ENCODE measurements around the gene ARF3. TPM values are rescaled to one million over a fixed set of nuclear protein-coding genes. Genes with fewer than 3 reads are reported as not detected.
"Not testable (repeated sequence)": the region's sequence is repeated elsewhere in the genome, so short reads cannot be mapped to it uniquely, and the experiment has no call there.

The ARF3 gene
- total RNA-seq, 4 donors from 2014 or later, result 92.7 to 177 (median 136) TPM

DNA sequence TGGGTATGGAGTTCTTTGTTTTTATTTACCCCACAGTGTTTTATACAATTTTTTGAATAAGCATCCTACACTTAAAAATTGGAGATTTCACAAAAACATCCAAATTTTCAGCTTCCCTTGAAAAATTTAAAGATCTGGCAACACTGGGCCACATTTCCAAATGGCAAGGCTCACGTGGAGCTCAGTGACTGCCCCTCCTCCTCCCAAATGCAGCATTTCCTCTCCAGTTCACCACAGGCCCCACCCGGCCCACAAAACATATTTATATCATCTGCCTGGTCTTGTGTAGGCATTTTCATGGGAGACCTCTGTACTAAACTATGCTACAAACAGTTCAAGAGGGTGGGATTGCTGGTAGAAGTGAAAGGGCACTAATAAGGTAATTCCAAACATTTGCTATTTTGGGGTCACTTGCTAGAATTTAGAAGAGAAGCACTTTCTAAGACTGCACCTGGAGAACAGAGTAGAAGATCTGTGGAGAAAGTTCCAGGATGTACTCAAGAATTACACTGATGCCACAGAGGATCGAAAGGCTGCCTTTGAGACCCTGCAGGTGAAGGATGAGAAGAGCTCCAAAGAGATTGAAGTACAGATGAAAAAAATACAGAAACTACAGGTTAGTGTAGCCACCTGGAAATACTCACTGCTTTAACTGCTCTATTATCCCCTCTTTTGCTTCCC, 39.3 kb downstream of the ARF3 start:
- no peak for DNase-seq
- WGBS, 2 donors, result 62 to 74% methylated on average over 3 of the region's 3 CpGs
- no peak for TF ChIP-seq POLR2A (IDR thresholded peaks at IDR 0.05)
- TF ChIP-seq, protein P1, sequence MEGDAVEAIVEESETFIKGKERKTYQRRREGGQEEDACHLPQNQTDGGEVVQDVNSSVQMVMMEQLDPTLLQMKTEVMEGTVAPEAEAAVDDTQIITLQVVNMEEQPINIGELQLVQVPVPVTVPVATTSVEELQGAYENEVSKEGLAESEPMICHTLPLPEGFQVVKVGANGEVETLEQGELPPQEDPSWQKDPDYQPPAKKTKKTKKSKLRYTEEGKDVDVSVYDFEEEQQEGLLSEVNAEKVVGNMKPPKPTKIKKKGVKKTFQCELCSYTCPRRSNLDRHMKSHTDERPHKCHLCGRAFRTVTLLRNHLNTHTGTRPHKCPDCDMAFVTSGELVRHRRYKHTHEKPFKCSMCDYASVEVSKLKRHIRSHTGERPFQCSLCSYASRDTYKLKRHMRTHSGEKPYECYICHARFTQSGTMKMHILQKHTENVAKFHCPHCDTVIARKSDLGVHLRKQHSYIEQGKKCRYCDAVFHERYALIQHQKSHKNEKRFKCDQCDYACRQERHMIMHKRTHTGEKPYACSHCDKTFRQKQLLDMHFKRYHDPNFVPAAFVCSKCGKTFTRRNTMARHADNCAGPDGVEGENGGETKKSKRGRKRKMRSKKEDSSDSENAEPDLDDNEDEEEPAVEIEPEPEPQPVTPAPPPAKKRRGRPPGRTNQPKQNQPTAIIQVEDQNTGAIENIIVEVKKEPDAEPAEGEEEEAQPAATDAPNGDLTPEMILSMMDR (IDR thresholded peaks at IDR 0.05), result no peak

DNA sequence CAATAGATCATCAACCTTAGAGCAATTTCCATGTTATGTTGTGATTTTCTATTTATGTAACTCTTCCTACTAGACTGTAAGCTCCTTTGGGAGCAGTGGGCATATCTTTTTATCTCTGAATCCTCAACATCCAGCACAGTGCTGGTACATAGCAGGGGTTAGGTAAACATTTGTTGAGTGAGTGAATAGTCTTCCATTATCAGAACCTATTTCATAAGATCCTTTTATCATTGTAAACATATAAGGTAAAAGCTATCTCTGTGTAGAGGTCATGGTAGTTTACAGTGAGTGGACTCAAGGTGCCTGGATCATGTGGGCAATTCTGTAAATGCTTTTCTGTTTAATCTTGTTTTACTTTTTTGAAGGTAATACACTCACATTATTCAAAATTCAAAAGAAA, 47.1 kb downstream of the ARF3 start:
- no peaks in the 10 kb centered on the region for H3K9me3 ChIP-seq
- H3K27ac ChIP-seq, result no peak overlapping the region
- no peaks in the 10 kb centered on the region for H3K27me3 ChIP-seq
- TF ChIP-seq POLR2A (IDR thresholded peaks at IDR 0.05), result no peak
- TF ChIP-seq, protein P1 (IDR thresholded peaks at IDR 0.05), result no peak
- no peaks in the 10 kb centered on the region for H3K36me3 ChIP-seq
- no peak overlapping the region for H3K4me3 ChIP-seq (replicated peaks in 1 of 3)
- DNase-seq, result no peak
- intact Hi-C loops (cut with DNase I), result no loop called here
- no peaks in the 10 kb centered on the region for H3K4me1 ChIP-seq

More for the DNA sequence above, 39.3 kb downstream of the ARF3 start:
- Histone ChIP-seq H3K4me3 (replicated peaks in 1 of 3) (no peak overlapping the region), H3K36me3 (no peaks in the 10 kb centered on the region), H3K27ac (no peak overlapping the region), H3K27me3 (no peaks in the 10 kb centered on the region), H3K4me1 (no peaks in the 10 kb centered on the region), H3K9me3 (no peaks in the 10 kb centered on the region)
- intact Hi-C loops (cut with DNase I), result no loop called here

DNA sequence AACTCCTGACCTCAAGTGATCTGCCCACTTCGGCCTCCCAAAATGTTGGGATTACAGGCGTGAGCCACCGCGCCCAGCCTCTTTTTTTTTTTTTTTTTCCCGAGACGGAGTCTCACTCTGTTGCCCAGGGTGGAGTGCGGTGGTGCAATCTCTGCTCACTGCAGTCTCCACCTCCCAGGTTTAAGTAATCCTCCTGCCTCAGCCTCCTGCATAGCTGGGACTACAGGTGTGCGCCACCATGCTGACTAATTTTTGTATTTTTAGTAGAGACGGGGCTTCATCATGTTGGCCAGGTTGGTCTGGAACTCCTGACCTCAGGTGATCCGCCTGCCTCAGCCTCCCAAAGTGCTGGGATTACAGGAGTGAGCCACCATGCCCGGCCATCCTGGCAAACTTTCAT, 47.6 kb downstream of the ARF3 start:
- H3K27me3 ChIP-seq; intact Hi-C loops (cut with DNase I); DNase-seq; H3K4me3 ChIP-seq (replicated peaks in 1 of 3); H3K4me1 ChIP-seq; H3K27ac ChIP-seq; H3K36me3 ChIP-seq; H3K9me3 ChIP-seq: not testable (repeated sequence)
- 87 to 89% methylated on average over 11 of the region's 11 CpGs for WGBS, 2 donors

DNA sequence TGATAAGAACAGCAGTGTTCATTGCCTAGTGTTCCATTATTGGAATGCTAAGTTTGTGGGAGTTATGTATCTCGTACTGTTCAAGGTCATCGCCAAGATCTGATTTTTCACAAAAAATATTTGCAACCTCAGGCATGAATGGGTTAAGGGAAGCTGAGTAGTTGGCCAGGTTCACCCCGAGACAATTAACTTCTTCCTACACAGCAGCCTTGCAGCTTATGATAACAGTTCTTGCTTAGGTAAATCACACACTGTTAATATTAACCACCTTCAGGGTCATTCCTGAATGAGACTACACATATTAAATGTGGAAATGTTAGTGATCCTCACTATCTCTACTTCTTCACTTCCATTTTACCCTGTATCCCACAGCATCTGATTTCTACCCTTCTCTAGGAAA, 50.0 kb downstream of the ARF3 start:
- H3K27me3 ChIP-seq, result no peaks in the 10 kb centered on the region
- H3K4me3 ChIP-seq (replicated peaks in 1 of 3), result no peak overlapping the region
- H3K27ac ChIP-seq, result no peak overlapping the region
- intact Hi-C loops (cut with DNase I), result no loop called here
- H3K9me3 ChIP-seq, result no peaks in the 10 kb centered on the region
- no peaks in the 10 kb centered on the region for H3K36me3 ChIP-seq
- no peak for DNase-seq
- peaks cover 0 to 6% of the 10 kb centered on the region in 2 donors for H3K4me1 ChIP-seq
- WGBS, 2 donors, result 62 to 71% methylated on average over 3 of the region's 3 CpGs
- TF ChIP-seq POLR2A (IDR thresholded peaks at IDR 0.05), result no peak
- TF ChIP-seq, protein P1 (IDR thresholded peaks at IDR 0.05), result no peak

DNA sequence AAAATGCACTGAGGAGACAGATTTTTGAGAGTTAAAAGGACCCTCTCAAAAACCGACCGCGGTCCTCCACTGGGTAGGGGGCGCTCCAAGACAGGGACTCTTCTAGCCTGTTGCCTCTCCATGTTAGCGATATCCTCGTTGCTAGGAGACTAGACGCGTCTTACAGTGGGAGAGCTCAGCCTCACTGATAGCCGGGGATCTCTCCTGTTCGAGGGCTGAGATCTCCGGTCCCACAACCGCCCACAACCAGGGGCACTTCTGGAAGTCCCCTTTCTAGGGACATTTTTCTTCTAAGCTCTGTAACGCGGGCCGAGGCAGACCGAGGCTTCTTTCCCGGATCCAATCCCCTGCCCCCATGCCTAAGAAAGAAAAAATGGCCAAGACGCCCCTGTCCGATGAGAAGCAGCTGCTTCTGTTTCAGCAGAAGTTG, 53.3 kb downstream of the ARF3 start:
- no peak overlapping the region for H3K27ac ChIP-seq
- intact Hi-C loops (cut with DNase I), result no loop called here
- 1% methylated on average over 15 to 19 of the region's 19 CpGs for WGBS, 2 donors

More for the DNA sequence above, 53.3 kb downstream of the ARF3 start:
- H3K27me3 ChIP-seq, result no peaks in the 10 kb centered on the region
- peak; percentile 77 to 78 for DNase-seq
- no peaks in the 10 kb centered on the region for H3K9me3 ChIP-seq
- H3K4me3 ChIP-seq (replicated peaks in 1 of 3), result peak overlapping the region in 2 of 3 donors; percentile 13 to 20
- no peaks in the 10 kb centered on the region for H3K36me3 ChIP-seq
- peaks cover 0 to 6% of the 10 kb centered on the region in 2 donors for H3K4me1 ChIP-seq
- TF ChIP-seq, protein P1 (IDR thresholded peaks at IDR 0.05), result peak in 4 of 6 experiments; percentile 49 to 74 (median 62)
- no peak for TF ChIP-seq POLR2A (IDR thresholded peaks at IDR 0.05)
